SK-N-SH treated with all-trans-retinoic acid at 6 μM for 48 hours (cell line): Measurements from ENCODE around the gene SLC12A7.
"Not testable (repeated sequence)": the region's sequence is repeated elsewhere in the genome, so short reads cannot be mapped to it uniquely, and the experiment has no call there.

ENCODE experiments used
- ATAC-seq: fragments of 200-7000 bp; cut with Tn5 transposase; 3 replicates; pipeline ENCODE4 v1.9.1; 2020; ENCODE audit warnings: mild to moderate bottlenecking, moderate library complexity
- ARNTL ChIP-seq: fragments of 450-650 bp; formaldehyde crosslinking; IDR thresholded peaks from 2 replicates; pipeline ENCODE4 v1.5.0; 2020; ENCODE audit warnings: low read depth, mild to moderate bottlenecking, moderate library complexity, borderline replicate concordance
- BACH2 ChIP-seq: fragments of 250-450 bp; sonication (Bioruptor Pico); IDR thresholded peaks from 2 replicates; pipeline ENCODE4 v1.9.0; 2021; ENCODE audit warnings: mild to moderate bottlenecking, borderline replicate concordance
- CREB5 ChIP-seq: fragments of 250-450 bp; sonication (Bioruptor Pico); IDR thresholded peaks from 2 replicates; pipeline ENCODE4 v1.5.1; 2020; ENCODE audit warnings: low read depth, mild to moderate bottlenecking, moderate library complexity
- CSDC2 ChIP-seq: fragments of 250-450 bp; sonication (Bioruptor Pico); IDR thresholded peaks from 2 replicates; pipeline ENCODE4 v1.5.0; 2020; ENCODE audit warnings: mild to moderate bottlenecking, moderate library complexity
- CSRNP3 ChIP-seq: fragments of 250-450 bp; sonication (Bioruptor Pico); IDR thresholded peaks from 2 replicates; pipeline ENCODE4 v1.5.1; 2021; ENCODE audit warnings: mild to moderate bottlenecking, moderate library complexity
- ESRRG ChIP-seq: fragments of 250-450 bp; sonication (Bioruptor Pico); IDR thresholded peaks from 2 replicates; pipeline ENCODE4 v1.6.1; 2021; ENCODE audit warnings: mild to moderate bottlenecking
- GLIS3 ChIP-seq: fragments of 250-450 bp; sonication (Bioruptor Pico); IDR thresholded peaks from 2 replicates; pipeline ENCODE4 v1.5.0; 2020; ENCODE audit warnings: mild to moderate bottlenecking, moderate library complexity
- ISL1 ChIP-seq: fragments of 250-450 bp; sonication (Bioruptor Pico); IDR thresholded peaks from 2 replicates; pipeline ENCODE4 v2.1.2; 2022; ENCODE audit warnings: mild to moderate bottlenecking, moderate library complexity
- OSR1 ChIP-seq: fragments of 250-450 bp; sonication (Bioruptor Pico); IDR thresholded peaks from 2 replicates; pipeline ENCODE4 v1.8.0; 2022; ENCODE audit warnings: moderate library complexity, mild to moderate bottlenecking, inconsistent platforms
- PATZ1 ChIP-seq: fragments of 250-450 bp; sonication (Bioruptor Pico); IDR thresholded peaks from 2 replicates; pipeline ENCODE4 v1.8.0; 2020; ENCODE audit warnings: mild to moderate bottlenecking, moderate library complexity, borderline replicate concordance
- POU6F1 ChIP-seq: fragments of 250-450 bp; sonication (Bioruptor Pico); IDR thresholded peaks from 2 replicates; pipeline ENCODE4 v1.8.0; 2021; ENCODE audit warnings: low read depth, mild to moderate bottlenecking, moderate library complexity, borderline replicate concordance
- RARB ChIP-seq: fragments of 250-450 bp; sonication (Bioruptor Pico); IDR thresholded peaks from 2 replicates; pipeline ENCODE4 v1.8.0; 2021; ENCODE audit warnings: mild to moderate bottlenecking, moderate library complexity
- SNAI2 ChIP-seq: fragments of 250-450 bp; sonication (Bioruptor Pico); IDR thresholded peaks from 2 replicates; pipeline ENCODE4 v1.5.0; 2020; ENCODE audit warnings: mild to moderate bottlenecking, moderate library complexity
- TCF4 ChIP-seq: fragments of 250-450 bp; sonication (Bioruptor Pico); IDR thresholded peaks from 2 replicates; pipeline ENCODE4 v1.8.0; 2021; ENCODE audit warnings: mild to moderate bottlenecking, moderate library complexity, borderline replicate concordance
- TOX ChIP-seq: fragments of 250-450 bp; sonication (Bioruptor Pico); IDR thresholded peaks from 2 replicates; pipeline ENCODE4 v1.8.0; 2021; ENCODE audit warnings: mild to moderate bottlenecking, moderate library complexity, borderline replicate concordance
- ZC3H10 ChIP-seq: fragments of 250-450 bp; sonication (Bioruptor Pico); IDR thresholded peaks from 2 replicates; pipeline ENCODE4 v1.5.1; 2021; ENCODE audit warnings: mild to moderate bottlenecking, moderate library complexity
- ZFP3 ChIP-seq: fragments of 250-450 bp; sonication (Bioruptor Pico); IDR thresholded peaks from 2 replicates; pipeline ENCODE4 v1.5.0; 2020; ENCODE audit warnings: mild to moderate bottlenecking, moderate library complexity
- ZFP30 ChIP-seq: fragments of 450-650 bp; formaldehyde crosslinking; IDR thresholded peaks from 2 replicates; pipeline ENCODE4 v1.5.0; 2022; ENCODE audit warnings: mild to moderate bottlenecking, moderate library complexity
- ZNF565 ChIP-seq: fragments of 450-650 bp; formaldehyde crosslinking; conservative IDR thresholded peaks from 2 replicates; pipeline ENCODE4 v1.5.0; 2020; ENCODE audit warnings: low read depth, mild to moderate bottlenecking, moderate library complexity
- ZNF70 ChIP-seq: fragments of 450-650 bp; formaldehyde crosslinking; IDR thresholded peaks from 2 replicates; pipeline ENCODE4 v1.5.0; 2020; ENCODE audit warnings: mild to moderate bottlenecking, moderate library complexity
- ZNF8 ChIP-seq: fragments of 450-650 bp; formaldehyde crosslinking; IDR thresholded peaks from 2 replicates; pipeline ENCODE4 v1.5.0; 2020; ENCODE audit warnings: mild to moderate bottlenecking, moderate library complexity

Gene SLC12A7

GRCh38 chr5:1128977-1129710 is 17.3 kb upstream of the SLC12A7 start:
- no peak for ATAC-seq
- TF ChIP-seq ZFP30 (no peak), ZC3H10 (no peak)

GRCh38 chr5:1127959-1128785 is 16.3 kb upstream of the SLC12A7 start:
- ATAC-seq: no peak
- TF ChIP-seq ZC3H10 (no peak), ISL1 (CRISPR knock-in tag) (no peak), RARB (CRISPR knock-in tag) (no peak), TOX (CRISPR knock-in tag) (no peak), TCF4 (CRISPR knock-in tag) (no peak), ZNF70 (CRISPR knock-in tag) (no peak)

GRCh38 chr5:1125695-1126094 is 13.8 kb upstream of the SLC12A7 start:
- not testable (repeated sequence) for ATAC-seq

GRCh38 chr5:1125030-1125357 is 13.1 kb upstream of the SLC12A7 start:
- peak; percentile 59; the same call in 2 of the 3 replicates for ATAC-seq
- TF ChIP-seq BACH2 (CRISPR knock-in tag) (no peak), CREB5 (CRISPR knock-in tag) (no peak), TCF4 (CRISPR knock-in tag) (peak; percentile 73; the same call in 1 of the 2 replicates), ARNTL (CRISPR knock-in tag) (peak; percentile 95), POU6F1 (CRISPR knock-in tag) (no peak), ZC3H10 (no peak), ZNF8 (CRISPR knock-in tag) (no peak)

- ATAC-seq: peak; percentile 50; the same call in 1 of the 3 replicates
- TF ChIP-seq ESRRG (CRISPR knock-in tag) (no peak), ZC3H10 (no peak), CSDC2 (CRISPR knock-in tag) (no peak), TOX (CRISPR knock-in tag) (no peak), GLIS3 (no peak), PATZ1 (CRISPR knock-in tag) (no peak), ISL1 (CRISPR knock-in tag) (no peak), ZFP3 (no peak), SNAI2 (CRISPR knock-in tag) (no peak), TCF4 (CRISPR knock-in tag) (no peak), BACH2 (CRISPR knock-in tag) (no peak), ZFP30 (no peak), OSR1 (CRISPR knock-in tag) (no peak), CSRNP3 (no peak), RARB (CRISPR knock-in tag) (no peak), ZNF565 (CRISPR knock-in tag) (no peak), ARNTL (CRISPR knock-in tag) (no peak), CREB5 (CRISPR knock-in tag) (no peak), POU6F1 (CRISPR knock-in tag) (no peak)
Measured at GRCh38 chr5:1124205-1125029, 12.6 kb upstream of the SLC12A7 start.
